HepG2 (cell line): Measurements from ENCODE around the gene PRR36. TPM values are rescaled to one million over a fixed set of nuclear protein-coding genes. Genes with fewer than 3 reads are reported as not detected.

Experiments used
- CSRNP2 ChIP-seq: sonication (generic); formaldehyde crosslinking; conservative IDR thresholded peaks from 2 replicates; pipeline ENCODE4 v1.8.0; 2022; ENCODE audit warnings: low read depth, missing genetic modification reagents
- HDAC1 ChIP-seq: sonication (generic); formaldehyde crosslinking; IDR thresholded peaks from 2 replicates; pipeline ENCODE4 v1.5.1; 2020; ENCODE audit warnings: mild to moderate bottlenecking, missing genetic modification reagents
- LCORL ChIP-seq, 2 experiments: fragments of 450-650 bp in 1 of 2; sonication (generic) in 1 of 2; formaldehyde crosslinking in 1 of 2; IDR thresholded peaks; 2 replicates each; pipeline versions ENCODE4 v1.5.0 to v1.6.1; 2017 to 2020; ENCODE audit warnings: antibody characterized with exemption in 1 of 2, missing genetic modification reagents in 1 of 2
- NPAS2 ChIP-seq: sonication (generic); formaldehyde crosslinking; IDR thresholded peaks from 2 replicates; pipeline ENCODE4 v1.8.0; 2022; ENCODE audit warnings: mild to moderate bottlenecking, missing genetic modification reagents, borderline replicate concordance
- SIN3A ChIP-seq: IDR thresholded peaks from 2 replicates; pipeline ENCODE4 v1.6.1; 2011; ENCODE audit warnings: low read depth, mild to moderate bottlenecking, control low read depth, low read length, borderline replicate concordance
- SNAPC4 ChIP-seq: sonication (generic); formaldehyde crosslinking; IDR thresholded peaks from 2 replicates; pipeline ENCODE4 v1.4.0; 2020; ENCODE audit warnings: mild to moderate bottlenecking, missing genetic modification reagents
- SRF ChIP-seq: IDR thresholded peaks from 2 replicates; pipeline ENCODE4 v1.6.1; 2011; ENCODE audit warnings: mild to moderate bottlenecking, low read depth, low read length, moderate library complexity
- TBX2 ChIP-seq: sonication (generic); formaldehyde crosslinking; IDR thresholded peaks from 2 replicates; pipeline ENCODE4 v1.5.0; 2020; ENCODE audit warnings: missing genetic modification reagents, mild to moderate bottlenecking, borderline replicate concordance
- TEAD2 ChIP-seq: sonication (generic); formaldehyde crosslinking; IDR thresholded peaks from 2 replicates; pipeline ENCODE4 v1.9.0; 2021; ENCODE audit warnings: missing genetic modification reagents
- ZBTB7B ChIP-seq: sonication (generic); formaldehyde crosslinking; IDR thresholded peaks from 2 replicates; pipeline ENCODE4 v1.4.0; 2020; ENCODE audit warnings: missing genetic modification reagents
- ZFP82 ChIP-seq: sonication (generic); formaldehyde crosslinking; IDR thresholded peaks from 2 replicates; pipeline ENCODE4 v1.5.1; 2020; ENCODE audit warnings: mild to moderate bottlenecking, missing genetic modification reagents, borderline replicate concordance
- ZMYM4 ChIP-seq: sonication (generic); formaldehyde crosslinking; IDR thresholded peaks from 2 replicates; pipeline ENCODE4 v1.8.1; 2023; ENCODE audit warnings: mild to moderate bottlenecking, missing genetic modification reagents
- ZNF10 ChIP-seq: sonication (generic); formaldehyde crosslinking; IDR thresholded peaks from 2 replicates; pipeline ENCODE4 v1.4.0; 2020; ENCODE audit warnings: mild to moderate bottlenecking, low read depth, missing genetic modification reagents, borderline replicate concordance
- ZNF512B ChIP-seq: sonication (generic); formaldehyde crosslinking; IDR thresholded peaks from 2 replicates; pipeline ENCODE4 v1.5.1; 2020; ENCODE audit warnings: missing genetic modification reagents, mild to moderate bottlenecking, borderline replicate concordance
- ZSCAN25 ChIP-seq: sonication (generic); formaldehyde crosslinking; IDR thresholded peaks from 2 replicates; pipeline ENCODE4 v1.8.0; 2022; ENCODE audit warnings: mild to moderate bottlenecking, missing genetic modification reagents
- polyA plus RNA-seq, 8 experiments: library from polyadenylated mRNA; depleted of rRNA in 3 of 8; stranded (reverse) in 7 of 8; unstranded in 1 of 8; fragments of >200 nt; fragmentation: Illumina TruSeq in 4 of 8; extraction: Trizol in 4 of 8; gene quantifications; 2 replicates each; pipeline versions ENCODE4 v1.2.1 to v1.2.3, GENCODE V29; 2011 to 2016; ENCODE audit warnings: low read depth in 4 of 8, missing spikeins in 1 of 8, mixed read lengths in 1 of 8; ENCODE audit not compliant: insufficient read depth in 1 of 8
- total RNA-seq, 5 experiments: library from RNA; depleted of rRNA; stranded (reverse); fragments of >200 nt; fragmentation: Illumina TruSeq; extraction: Trizol; gene quantifications; 2 replicates each; pipeline ENCODE4 v1.2.3, GENCODE V29; 2016; ENCODE audit warnings: low read depth in 1 of 5

PRR36 gene
- total and polyA plus RNA-seq, 2 of the 13 experiments (the other 11 are each of a cell fraction or from before 2014, with no cell fraction given): 0.07 to 0.17 TPM

GRCh38 chr19:7874076-7874896 lies at the start of gene PRR36 (continued):
- TF ChIP-seq ZNF512B (no peak), SRF (no peak), TBX2 (CRISPR knock-in tag) (0 out of 2 replicates have a peak, but pooled peaks have one; percentile 20), ZNF10 (no peak), SNAPC4 (CRISPR knock-in tag) (no peak), LCORL (IDR thresholded peaks at IDR 0.05) (no peak), LCORL (CRISPR knock-in tag; IDR thresholded peaks at IDR 0.05) (no peak), ZSCAN25 (CRISPR knock-in tag) (no peak), TEAD2 (no peak), ZBTB7B (CRISPR knock-in tag) (0 out of 2 replicates have a peak, but pooled peaks have one; percentile 57), ZFP82 (CRISPR knock-in tag) (no peak), NPAS2 (CRISPR knock-in tag) (no peak), SIN3A (0 out of 2 replicates have a peak, but pooled peaks have one; percentile 52), HDAC1 (CRISPR knock-in tag) (peak; percentile 16; the same call in 1 of the 2 replicates), CSRNP2 (CRISPR knock-in tag) (no peak), ZMYM4 (0 out of 2 replicates have a peak, but pooled peaks have one; percentile 42)
